H1 (cell line): ENCODE measurements around the gene DDI1. TPM values are rescaled to one million over a fixed set of nuclear protein-coding genes. Genes with fewer than 3 reads are reported as not detected.

Experiments used
- CTCF ChIA-PET: fragments of 300-600 bp; sonication (Branson Sonifier 250); formaldehyde crosslinking; loops from one replicate; lab custom pipeline; 2021; ENCODE audit not compliant: partially characterized antibody; lab: Charles Lee
- POLR2A ChIA-PET: fragments of 300-600 bp; sonication (Branson Sonifier 250); formaldehyde crosslinking; loops from one replicate; lab custom pipeline; 2021; ENCODE audit warnings: inconsistent platforms; ENCODE audit not compliant: partially characterized antibody; lab: Charles Lee
- DNase-seq, 2 experiments: peaks; one replicate each; pipeline versions ENCODE4 v3.0.0 to v3.0.0-alpha.2; 2010 to 2022; ENCODE audit warnings: low spot score in 2 of 2, low read depth in 1 of 2, mixed read lengths in 1 of 2
- FAIRE-seq: peaks from 2 replicates; lab custom pipeline; 2011; peaks lifted over from hg19 to GRCh38; lab: Jason Lieb, UNC
- H2AFZ ChIP-seq: 2 replicates; pipeline ENCODE4 v1.8.1; 2012; ENCODE audit warnings: low read length, inconsistent platforms
- H2AK5ac ChIP-seq: 2 replicates; pipeline ENCODE4 v1.6.1; 2013; ENCODE audit warnings: low read depth, low read length
- H2BK120ac ChIP-seq: replicated peaks from 2 replicates; pipeline ENCODE3; 2013; ENCODE audit warnings: low read depth, low read length, inconsistent platforms
- H2BK12ac ChIP-seq: 2 replicates; pipeline ENCODE4 v1.6.1; 2013; ENCODE audit warnings: low read depth, low read length
- H2BK15ac ChIP-seq: 2 replicates; pipeline ENCODE4 v1.6.1; 2013; ENCODE audit warnings: low read length
- H2BK20ac ChIP-seq: 2 replicates; pipeline ENCODE4 v1.6.1; 2013; ENCODE audit warnings: low read length
- H2BK5ac ChIP-seq: 2 replicates; pipeline ENCODE4 v1.6.1; 2013; ENCODE audit warnings: low read depth, low read length
- H3K14ac ChIP-seq: 2 replicates; pipeline ENCODE4 v1.6.1; 2013; ENCODE audit warnings: inconsistent platforms; ENCODE audit not compliant: insufficient read length
- H3K18ac ChIP-seq: 2 replicates; pipeline ENCODE4 v1.6.1; 2013; ENCODE audit warnings: low read length; ENCODE audit errors: extremely low read depth
- H3K23ac ChIP-seq: 2 replicates; pipeline ENCODE4 v1.6.1; 2013; ENCODE audit warnings: inconsistent platforms; ENCODE audit not compliant: insufficient read length
- H3K23me2 ChIP-seq: 2 replicates; pipeline ENCODE4 v1.6.1; 2013; ENCODE audit warnings: low read depth, low read length
- H3K27ac ChIP-seq: 2 replicates; pipeline ENCODE4 v1.6.1; 2011; ENCODE audit warnings: low read depth, low read length, inconsistent platforms
- H3K27me3 ChIP-seq, 4 experiments: replicated peaks in 1 of 4; 1 replicate in 1 of 4; 2 replicates in 3 of 4; pipeline versions ENCODE4 v1.6.1 to v1.8.1; 2011 to 2013; ENCODE audit warnings: low read length in 3 of 4, mild to moderate bottlenecking in 3 of 4, inconsistent platforms in 2 of 4, mixed read lengths in 2 of 4, moderate library complexity in 1 of 4; ENCODE audit not compliant: control insufficient read depth in 3 of 4, insufficient read depth in 3 of 4; ENCODE audit errors: extremely low read depth in 1 of 4
- H3K36me3 ChIP-seq, 4 experiments: 2 replicates each; pipeline versions ENCODE4 v1.6.1 to v1.8.1; 2011 to 2013; ENCODE audit warnings: mild to moderate bottlenecking in 4 of 4, low read length in 3 of 4, moderate library complexity in 2 of 4, control low read depth in 1 of 4, inconsistent platforms in 1 of 4; ENCODE audit not compliant: insufficient read depth in 4 of 4, control insufficient read depth in 2 of 4
- H3K4ac ChIP-seq: replicated peaks from 2 replicates; pipeline ENCODE3; 2013; ENCODE audit warnings: low read length, low read depth, mixed read lengths, inconsistent platforms; ENCODE audit not compliant: insufficient read length
- H3K4me1 ChIP-seq, 4 experiments: replicated peaks in 1 of 4; 1 replicate in 1 of 4; 2 replicates in 3 of 4; pipeline versions ENCODE4 v1.6.1 to v1.8.1; 2011 to 2013; ENCODE audit warnings: low read length in 3 of 4, inconsistent platforms in 2 of 4, mixed read lengths in 1 of 4; ENCODE audit not compliant: insufficient read depth in 4 of 4, control insufficient read depth in 3 of 4
- H3K4me2 ChIP-seq, 2 experiments: 2 replicates each; pipeline versions ENCODE4 v1.6.1 to v1.8.1; 2011 to 2013; ENCODE audit warnings: low read depth in 2 of 2, low read length in 2 of 2, control low read depth in 1 of 2, inconsistent platforms in 1 of 2, mild to moderate bottlenecking in 1 of 2; ENCODE audit not compliant: insufficient read depth in 1 of 2
- H3K4me3 ChIP-seq, 4 experiments: fragments of 200-600, 300-600 bp in 1 of 4; sonication (generic), shearing (Covaris generic), sonication (Bioruptor Twin) in 1 of 4; 2 replicates each; pipeline versions ENCODE4 v1.5.1 to v1.8.1; 2011 to 2016; ENCODE audit warnings: low read length in 4 of 4, low read depth in 3 of 4, control low read depth in 2 of 4, inconsistent platforms in 2 of 4, mild to moderate bottlenecking in 2 of 4, mixed read lengths in 1 of 4, moderate library complexity in 1 of 4; ENCODE audit not compliant: insufficient read depth in 2 of 4; ENCODE audit errors: extremely low read depth in 1 of 4
- H3K56ac ChIP-seq: replicated peaks from 2 replicates; pipeline ENCODE3; 2013; ENCODE audit warnings: low read depth, mild to moderate bottlenecking, mixed read lengths, low read length, inconsistent platforms; ENCODE audit not compliant: insufficient read length
- H3K79me1 ChIP-seq: 2 replicates; pipeline ENCODE4 v1.6.1; 2013; ENCODE audit warnings: low read depth, low read length, control low read depth
- H3K79me2 ChIP-seq, 2 experiments: 2 replicates each; pipeline versions ENCODE4 v1.6.1 to v1.8.1; 2012 to 2013; ENCODE audit warnings: low read length in 2 of 2, mild to moderate bottlenecking in 2 of 2, inconsistent platforms in 1 of 2; ENCODE audit not compliant: insufficient read depth in 2 of 2, control insufficient read depth in 1 of 2
- H3K9ac ChIP-seq, 4 experiments: replicated peaks in 1 of 4; 1 replicate in 1 of 4; 2 replicates in 3 of 4; pipeline versions ENCODE4 v1.6.1 to v1.8.1; 2011 to 2013; ENCODE audit warnings: low read depth in 3 of 4, low read length in 3 of 4, control low read depth in 2 of 4, mild to moderate bottlenecking in 2 of 4, moderate library complexity in 2 of 4, inconsistent platforms in 1 of 4; ENCODE audit errors: extremely low read depth in 1 of 4
- H3K9me3 ChIP-seq, 2 experiments: 2 replicates each; pipeline versions ENCODE4 v1.6.1 to v1.8.1; 2012 to 2013; ENCODE audit warnings: mild to moderate bottlenecking in 2 of 2, moderate library complexity in 2 of 2, control low read depth in 1 of 2, inconsistent platforms in 1 of 2, low read depth in 1 of 2, low read length in 1 of 2, mixed read lengths in 1 of 2; ENCODE audit not compliant: insufficient read depth in 2 of 2
- H4K20me1 ChIP-seq, 2 experiments: replicated peaks in 1 of 2; 2 replicates each; pipeline versions ENCODE3 to v1.8.1; 2011 to 2013; ENCODE audit warnings: inconsistent platforms in 2 of 2, low read length in 2 of 2, mild to moderate bottlenecking in 1 of 2; ENCODE audit not compliant: insufficient read depth in 2 of 2, control insufficient read depth in 1 of 2
- H4K5ac ChIP-seq: 2 replicates; pipeline ENCODE4 v1.6.1; 2013; ENCODE audit warnings: low read length, low read depth, mixed read lengths, inconsistent platforms; ENCODE audit not compliant: insufficient read length
- H4K8ac ChIP-seq: 2 replicates; pipeline ENCODE4 v1.8.0; 2013; ENCODE audit warnings: mild to moderate bottlenecking, moderate library complexity, low read length, inconsistent platforms; ENCODE audit not compliant: insufficient read depth; ENCODE audit errors: extremely low read depth
- H4K91ac ChIP-seq: replicated peaks from 2 replicates; pipeline ENCODE3; 2013; ENCODE audit warnings: low read length, mixed read lengths, inconsistent platforms; ENCODE audit not compliant: insufficient read length
- BRCA1 ChIP-seq: IDR thresholded peaks from 2 replicates; pipeline ENCODE4 v1.6.1; 2012; ENCODE audit warnings: low read depth, low read length, improper control_type of control experiment
- CBX8 ChIP-seq: fragments of 300-800, 300-1000 bp; sonication (generic); IDR thresholded peaks from 2 replicates; pipeline ENCODE4 v1.7.1; 2016; ENCODE audit warnings: low read depth, low read length, borderline replicate concordance
- HDAC2 ChIP-seq, 2 experiments: fragments of 300-600 bp in 1 of 2; sonication (generic) in 1 of 2; IDR thresholded peaks; 2 replicates each; pipeline ENCODE4 v1.6.1; 2011 to 2012; ENCODE audit warnings: low read depth in 2 of 2, low read length in 2 of 2, mild to moderate bottlenecking in 2 of 2, moderate library complexity in 2 of 2, borderline replicate concordance in 1 of 2, inconsistent platforms in 1 of 2
- KDM5A ChIP-seq: fragments of 200-600 bp; IDR thresholded peaks from 2 replicates; pipeline ENCODE4 v1.7.1; 2012; ENCODE audit warnings: mild to moderate bottlenecking, low read length, inconsistent platforms, mixed read lengths
- NANOG ChIP-seq: IDR thresholded peaks from 2 replicates; pipeline ENCODE4 v1.6.1; 2011; ENCODE audit warnings: low read length, low read depth, mild to moderate bottlenecking, inconsistent platforms; ENCODE audit not compliant: insufficient read depth, poor library complexity, severe bottlenecking
- PHF8 ChIP-seq: fragments of 200-600 bp; sonication (generic); conservative IDR thresholded peaks from 2 replicates; pipeline ENCODE4 v1.7.1; 2012; ENCODE audit warnings: low read depth, mild to moderate bottlenecking, inconsistent platforms, low read length, moderate library complexity
- RFX5 ChIP-seq: IDR thresholded peaks from 2 replicates; pipeline ENCODE4 v1.6.1; 2011; ENCODE audit warnings: low read depth, low read length, improper control_type of control experiment, borderline replicate concordance
- RNF2 ChIP-seq: fragments of 200-900, 300-1000 bp; sonication (generic); IDR thresholded peaks from 2 replicates; pipeline ENCODE4 v1.7.1; 2016; ENCODE audit warnings: borderline replicate concordance, low read depth, mild to moderate bottlenecking, antibody characterized with exemption, low read length; ENCODE audit not compliant: poor library complexity, severe bottlenecking; ENCODE audit errors: missing control alignments
- SIRT6 ChIP-seq: IDR thresholded peaks from one replicate; pipeline ENCODE4 v1.7.1; 2012; ENCODE audit warnings: low read length, inconsistent platforms
- SP4 ChIP-seq: IDR thresholded peaks from 2 replicates; pipeline ENCODE4 v1.6.1; 2012; ENCODE audit warnings: low read length, inconsistent platforms
- TEAD4 ChIP-seq: IDR thresholded peaks from 2 replicates; pipeline ENCODE4 v1.6.1; 2012; ENCODE audit warnings: low read depth, low read length, inconsistent platforms, mixed read lengths
- WGBS, 2 experiments: shearing (Covaris generic) in 1 of 2; methylation state at CpG; one replicate each; pipeline versions ENCODE4 v1.1.6 to v1.1.7; 2013 to 2015; ENCODE audit warnings: low lambda C conversion rate in 2 of 2, mixed read lengths in 2 of 2, inconsistent platforms in 1 of 2, low coverage in 1 of 2, missing lambda C conversion rate in 1 of 2; ENCODE audit not compliant: insufficient replicate concordance in 2 of 2, insufficient coverage in 1 of 2, insufficient read length in 1 of 2; ENCODE audit errors: extremely low coverage in 1 of 2, missing lambda C conversion rate in 1 of 2; 5-methylcytosine and 5-hydroxymethylcytosine counted together
- polyA plus RNA-seq, 7 experiments: library from polyadenylated mRNA; depleted of rRNA in 3 of 7; stranded (reverse) in 5 of 7; unstranded in 2 of 7; fragments of >200 nt in 5 of 7; fragments of 200-250 nt in 2 of 7; gene quantifications; 1 replicate in 5 of 7; 2 replicates in 1 of 7; 4 replicates in 1 of 7; pipeline versions ENCODE4 v1.2.1 to v1.2.3, GENCODE V29; 2011 to 2013; ENCODE audit warnings: missing spikeins in 2 of 7, mixed read lengths in 2 of 7
- total RNA-seq: library from RNA; stranded (reverse); fragmentation: NEBNext Ultra II Directional; extraction: Animal tissue kit (Norgen Biotek cat#: 25700); gene quantifications from 2 replicates; pipeline ENCODE4 v1.2.1, GENCODE V29; 2021
- TF ChIP-seq, protein P1 (sequence below): IDR thresholded peaks from 2 replicates; pipeline ENCODE4 v1.6.1; 2012; ENCODE audit warnings: inconsistent platforms

DDI1 gene
- total and polyA plus RNA-seq, 2 of the 8 experiments (the other 6 are each of a cell fraction or from before 2014, with no cell fraction given): not detected

DNA sequence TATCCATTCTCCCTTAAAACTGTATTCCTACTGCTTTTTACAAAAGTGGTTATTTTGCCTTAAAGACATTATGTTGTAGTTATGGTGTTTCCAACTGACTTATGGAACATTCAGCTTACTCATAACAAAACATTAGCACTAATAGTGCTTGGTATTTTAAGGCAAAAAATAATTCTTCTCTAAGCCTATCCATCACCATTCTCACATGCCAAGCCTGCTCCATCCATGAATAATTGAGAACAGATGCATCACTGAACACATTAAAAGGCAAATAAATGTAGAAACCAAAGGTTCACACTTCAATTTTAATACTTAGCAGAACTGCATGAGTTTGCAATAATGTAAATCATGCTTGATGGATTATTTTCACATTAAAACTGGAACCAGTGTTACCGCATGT lies 42.3 kb upstream of the DDI1 start:
- Histone ChIP-seq H3K14ac (no peak overlapping the region), H3K4ac (no peak overlapping the region), H3K9ac (no peak overlapping the region), H3K18ac (no peak overlapping the region), H3K27me3 (no peaks in the 10 kb centered on the region), H4K91ac (no peak overlapping the region), H2BK5ac (no peak overlapping the region), H2BK12ac (no peak overlapping the region), H3K27ac (no peak overlapping the region), H3K23me2 (no peaks in the 10 kb centered on the region), H2BK20ac (no peak overlapping the region), H2AFZ (no peak overlapping the region), H3K23ac (no peak overlapping the region), H4K5ac (no peak overlapping the region), H3K36me3 (no peaks in the 10 kb centered on the region), H3K4me3 (no peak overlapping the region), H2AK5ac (no peak overlapping the region), H3K9me3 (no peaks in the 10 kb centered on the region), H4K20me1 (no peaks in the 10 kb centered on the region), H4K8ac (no peak overlapping the region), H3K79me2 (no peaks in the 10 kb centered on the region), H3K56ac (no peak overlapping the region), H2BK120ac (no peak overlapping the region), H3K79me1 (no peaks in the 10 kb centered on the region), H2BK15ac (no peak overlapping the region), H3K4me1 (no peaks in the 10 kb centered on the region), H3K4me2 (no peak overlapping the region)
- FAIRE-seq (no peak), DNase-seq (no peak)
- POLR2A ChIA-PET: no interaction called here
- CTCF ChIA-PET: no interaction called here
- WGBS, 2 experiments: 100% methylated on average over 1 of the region's 1 CpG; no CpG with 5 or more reads in 1 of the 2 experiments
- TF ChIP-seq TEAD4: no peak
- TF ChIP-seq RFX5: no peak
- no peak for TF ChIP-seq PHF8
- TF ChIP-seq SIRT6: no peak
- TF ChIP-seq BRCA1: no peak
- TF ChIP-seq HDAC2 (IDR thresholded peaks at IDR 0.05; ENCODE audit: borderline replicate concordance in 1 of 2, low read depth in 2 of 2, low read length in 2 of 2): no peak
- TF ChIP-seq KDM5A: no peak
- TF ChIP-seq, protein P1, sequence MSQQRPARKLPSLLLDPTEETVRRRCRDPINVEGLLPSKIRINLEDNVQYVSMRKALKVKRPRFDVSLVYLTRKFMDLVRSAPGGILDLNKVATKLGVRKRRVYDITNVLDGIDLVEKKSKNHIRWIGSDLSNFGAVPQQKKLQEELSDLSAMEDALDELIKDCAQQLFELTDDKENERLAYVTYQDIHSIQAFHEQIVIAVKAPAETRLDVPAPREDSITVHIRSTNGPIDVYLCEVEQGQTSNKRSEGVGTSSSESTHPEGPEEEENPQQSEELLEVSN: no peak
- no peak for TF ChIP-seq CBX8
- no peak for TF ChIP-seq RNF2
- TF ChIP-seq NANOG: no peak
- TF ChIP-seq SP4: no peak
